ENCODE measurements around the gene PPIL6. TPM values are rescaled to one million over a fixed set of nuclear protein-coding genes. Genes with fewer than 3 reads are reported as not detected.

Gene PPIL6
- total RNA-seq, 1 donor from 2014 or later: 4.7 TPM

- DNase-seq (ENCODE audit: low read depth): no peak
- no peaks in the 10 kb centered on the region for H3K27me3 ChIP-seq (ENCODE audit: control insufficient read depth, insufficient read depth, low read length)
- TF ChIP-seq CTCF (IDR thresholded peaks at IDR 0.05; ENCODE audit: insufficient read depth, low read length, poor library complexity, severe bottlenecking): peak; percentile 36
- peak overlapping the region; percentile 86 for H3K4me3 ChIP-seq (ENCODE audit: low read depth, low read length)
- peaks cover 2% of the 10 kb centered on the region for H3K36me3 ChIP-seq (ENCODE audit: control insufficient read depth, insufficient read depth, low read length)
These were observed 815 bp upstream of the PPIL6 start for GRCh38 chr6:109441069-109441816.

GRCh38 chr6:109436041-109436440 is 4.4 kb downstream of the PPIL6 start:
- TF ChIP-seq CTCF (IDR thresholded peaks at IDR 0.05; ENCODE audit: insufficient read depth, low read length, poor library complexity, severe bottlenecking): no peak
- Histone ChIP-seq H3K4me3 (ENCODE audit: low read depth, low read length) (no peak overlapping the region), H3K27me3 (ENCODE audit: control insufficient read depth, insufficient read depth, low read length) (no peaks in the 10 kb centered on the region), H3K36me3 (ENCODE audit: control insufficient read depth, insufficient read depth, low read length) (no peaks in the 10 kb centered on the region)
- no peak for DNase-seq (ENCODE audit: low read depth)

- DNase-seq (ENCODE audit: low read depth): no peak
- H3K4me3 ChIP-seq (ENCODE audit: low read depth, low read length): no peak overlapping the region
- H3K27me3 ChIP-seq (ENCODE audit: control insufficient read depth, insufficient read depth, low read length): no peaks in the 10 kb centered on the region
- no peak for TF ChIP-seq CTCF (IDR thresholded peaks at IDR 0.05; ENCODE audit: insufficient read depth, low read length, poor library complexity, severe bottlenecking)
- no peaks in the 10 kb centered on the region for H3K36me3 ChIP-seq (ENCODE audit: control insufficient read depth, insufficient read depth, low read length)
These were observed 6.0 kb downstream of the PPIL6 start for GRCh38 chr6:109434456-109434855.

- DNase-seq (ENCODE audit: low read depth): no peak
- Histone ChIP-seq H3K36me3 (ENCODE audit: control insufficient read depth, insufficient read depth, low read length) (no peaks in the 10 kb centered on the region), H3K27me3 (ENCODE audit: control insufficient read depth, insufficient read depth, low read length) (no peaks in the 10 kb centered on the region), H3K4me3 (ENCODE audit: low read depth, low read length) (no peak overlapping the region)
- TF ChIP-seq CTCF (IDR thresholded peaks at IDR 0.05; ENCODE audit: insufficient read depth, low read length, poor library complexity, severe bottlenecking): no peak
These were observed 10.9 kb downstream of the PPIL6 start for GRCh38 chr6:109429496-109429895.

- no peaks in the 10 kb centered on the region for H3K27me3 ChIP-seq (ENCODE audit: control insufficient read depth, insufficient read depth, low read length)
- no peaks in the 10 kb centered on the region for H3K36me3 ChIP-seq (ENCODE audit: control insufficient read depth, insufficient read depth, low read length)
- no peak for TF ChIP-seq CTCF (IDR thresholded peaks at IDR 0.05; ENCODE audit: insufficient read depth, low read length, poor library complexity, severe bottlenecking)
- no peak for DNase-seq (ENCODE audit: low read depth)
- H3K4me3 ChIP-seq (ENCODE audit: low read depth, low read length): no peak overlapping the region
These were observed 11.4 kb downstream of the PPIL6 start for GRCh38 chr6:109428889-109429477.
